Measurements from ENCODE around the gene ABCC4.

DNA sequence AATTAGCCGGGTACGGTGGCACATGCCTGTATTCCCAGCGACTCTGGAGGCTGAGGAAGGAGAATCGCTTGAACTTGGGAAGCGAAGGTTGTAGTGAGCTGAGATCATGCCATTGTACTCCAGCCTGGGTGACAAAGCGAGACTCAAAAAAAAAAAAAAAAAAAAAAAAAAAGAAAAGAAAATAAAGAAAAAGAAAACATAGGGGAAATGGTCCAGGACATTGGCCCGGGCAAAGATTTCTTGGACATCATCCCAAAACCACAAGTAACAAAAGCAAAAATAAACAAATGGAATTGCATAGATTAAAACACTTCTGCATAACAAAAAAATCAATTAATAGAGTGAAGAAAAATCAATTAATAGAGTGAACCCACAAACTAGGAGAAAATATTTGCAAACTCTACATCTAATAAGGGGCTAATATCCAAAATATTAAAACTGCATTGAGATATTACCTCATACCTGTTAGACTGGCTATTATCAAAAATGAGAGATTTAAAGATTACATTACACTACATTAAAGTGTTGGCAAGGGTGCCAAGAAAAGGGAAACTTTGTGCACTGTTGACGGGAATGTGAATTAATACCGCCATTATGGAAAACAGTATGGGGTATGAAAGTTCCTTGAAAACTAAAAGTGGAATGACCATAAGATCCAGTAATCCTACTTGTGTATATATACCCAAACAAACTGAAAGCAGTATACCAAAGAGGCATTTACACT lies 18.5 kb upstream of the ABCC4 start:
- TF ChIP-seq, protein P1, sequence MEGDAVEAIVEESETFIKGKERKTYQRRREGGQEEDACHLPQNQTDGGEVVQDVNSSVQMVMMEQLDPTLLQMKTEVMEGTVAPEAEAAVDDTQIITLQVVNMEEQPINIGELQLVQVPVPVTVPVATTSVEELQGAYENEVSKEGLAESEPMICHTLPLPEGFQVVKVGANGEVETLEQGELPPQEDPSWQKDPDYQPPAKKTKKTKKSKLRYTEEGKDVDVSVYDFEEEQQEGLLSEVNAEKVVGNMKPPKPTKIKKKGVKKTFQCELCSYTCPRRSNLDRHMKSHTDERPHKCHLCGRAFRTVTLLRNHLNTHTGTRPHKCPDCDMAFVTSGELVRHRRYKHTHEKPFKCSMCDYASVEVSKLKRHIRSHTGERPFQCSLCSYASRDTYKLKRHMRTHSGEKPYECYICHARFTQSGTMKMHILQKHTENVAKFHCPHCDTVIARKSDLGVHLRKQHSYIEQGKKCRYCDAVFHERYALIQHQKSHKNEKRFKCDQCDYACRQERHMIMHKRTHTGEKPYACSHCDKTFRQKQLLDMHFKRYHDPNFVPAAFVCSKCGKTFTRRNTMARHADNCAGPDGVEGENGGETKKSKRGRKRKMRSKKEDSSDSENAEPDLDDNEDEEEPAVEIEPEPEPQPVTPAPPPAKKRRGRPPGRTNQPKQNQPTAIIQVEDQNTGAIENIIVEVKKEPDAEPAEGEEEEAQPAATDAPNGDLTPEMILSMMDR (IDR thresholded peaks at IDR 0.05; ENCODE audit: poor library complexity): no peak
- TF ChIP-seq EZH2phosphoT487 (IDR thresholded peaks at IDR 0.05; ENCODE audit: low read depth, severe bottlenecking, unreplicated experiment): no peak

All from hepatocyte (in vitro differentiated cells).